AG09309 (cell line): ENCODE measurements around the gene CDK11B.
"Not testable (repeated sequence)": the region's sequence is repeated elsewhere in the genome, so short reads cannot be mapped to it uniquely, and the experiment has no call there.

Experiments used
- DNase-seq: peaks from one replicate; pipeline ENCODE4 v3.0.0-alpha.2; 2010; ENCODE audit warnings: low read depth
- H3K4me3 ChIP-seq: 2 replicates; pipeline ENCODE4 v1.5.1; 2011; ENCODE audit warnings: mild to moderate bottlenecking, low read depth, low read length, moderate library complexity; ENCODE audit not compliant: control insufficient read depth
- TF ChIP-seq, protein P1 (sequence below): IDR thresholded peaks from 2 replicates; pipeline ENCODE4 v1.5.1; 2011; ENCODE audit warnings: mild to moderate bottlenecking, low read depth, low read length, inconsistent platforms; ENCODE audit not compliant: insufficient read depth, control insufficient read depth; ENCODE audit errors: missing control alignments

Gene CDK11B

DNA sequence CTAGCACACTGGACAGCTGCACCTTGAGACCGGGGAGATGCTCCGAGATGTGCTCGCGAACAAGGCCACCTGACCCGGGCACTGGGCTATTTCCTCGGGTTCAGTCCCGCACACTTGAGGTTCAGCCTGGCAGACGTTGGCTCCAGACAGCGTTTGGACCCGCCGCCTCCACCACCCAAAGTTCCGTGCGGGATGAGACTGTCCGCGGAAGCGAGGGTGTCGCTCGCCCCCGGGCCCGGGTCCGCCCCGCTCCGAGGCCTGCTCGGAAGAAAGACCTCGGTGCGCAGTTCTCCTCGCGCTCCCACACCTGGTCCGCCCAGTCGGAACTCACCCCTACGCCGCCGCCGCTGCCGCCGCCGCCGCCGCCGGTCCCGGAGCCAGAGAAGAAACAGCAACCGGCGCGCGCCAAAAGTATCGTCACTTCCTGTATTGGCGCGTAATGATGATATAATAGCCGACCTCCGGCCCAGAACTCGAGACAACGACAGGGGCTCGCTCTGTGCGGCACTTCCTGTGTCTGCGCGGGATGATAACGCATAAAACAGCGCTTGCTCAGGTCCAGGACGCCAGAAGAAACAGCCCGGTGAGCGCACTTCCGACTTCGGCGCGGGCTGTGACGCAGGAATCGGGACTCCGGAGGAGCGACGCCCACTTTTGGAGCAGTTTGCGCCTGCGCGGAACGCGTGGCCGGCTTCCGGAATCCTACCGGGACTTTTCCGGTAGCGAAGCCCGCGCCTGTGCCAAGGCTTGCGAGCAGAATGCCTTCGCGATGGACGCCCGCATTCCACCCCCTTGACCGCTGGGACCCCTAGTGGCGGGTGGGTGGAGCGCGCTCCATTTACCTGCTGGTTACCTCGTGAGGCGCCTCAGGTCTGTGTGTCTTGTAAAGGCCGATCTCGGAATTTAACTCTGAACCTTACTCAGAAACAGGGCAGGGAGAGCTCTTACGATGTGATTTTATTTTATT lies at the start of gene CDK11B:
Gene CDK11B, minus strand, starts transcription at position 422 of the 967 bp plus-strand sequence. CDS start 1,519 bp downstream, outside the sequence.
- TF ChIP-seq, protein P1, sequence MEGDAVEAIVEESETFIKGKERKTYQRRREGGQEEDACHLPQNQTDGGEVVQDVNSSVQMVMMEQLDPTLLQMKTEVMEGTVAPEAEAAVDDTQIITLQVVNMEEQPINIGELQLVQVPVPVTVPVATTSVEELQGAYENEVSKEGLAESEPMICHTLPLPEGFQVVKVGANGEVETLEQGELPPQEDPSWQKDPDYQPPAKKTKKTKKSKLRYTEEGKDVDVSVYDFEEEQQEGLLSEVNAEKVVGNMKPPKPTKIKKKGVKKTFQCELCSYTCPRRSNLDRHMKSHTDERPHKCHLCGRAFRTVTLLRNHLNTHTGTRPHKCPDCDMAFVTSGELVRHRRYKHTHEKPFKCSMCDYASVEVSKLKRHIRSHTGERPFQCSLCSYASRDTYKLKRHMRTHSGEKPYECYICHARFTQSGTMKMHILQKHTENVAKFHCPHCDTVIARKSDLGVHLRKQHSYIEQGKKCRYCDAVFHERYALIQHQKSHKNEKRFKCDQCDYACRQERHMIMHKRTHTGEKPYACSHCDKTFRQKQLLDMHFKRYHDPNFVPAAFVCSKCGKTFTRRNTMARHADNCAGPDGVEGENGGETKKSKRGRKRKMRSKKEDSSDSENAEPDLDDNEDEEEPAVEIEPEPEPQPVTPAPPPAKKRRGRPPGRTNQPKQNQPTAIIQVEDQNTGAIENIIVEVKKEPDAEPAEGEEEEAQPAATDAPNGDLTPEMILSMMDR: peak; percentile 16
- DNase-seq: peak; percentile 75
- peak within 1 kb of the TSS; percentile 69 for H3K4me3 ChIP-seq

- H3K4me3 ChIP-seq, DNase-seq: not testable (repeated sequence)
These were observed 49.1 kb upstream of the CDK11B start for GRCh38 chr1:1707897-1708296.

- H3K4me3 ChIP-seq, DNase-seq: not testable (repeated sequence)
These were observed 48.4 kb upstream of the CDK11B start for GRCh38 chr1:1707241-1707640.

GRCh38 chr1:1705623-1706022 lies 46.8 kb upstream of the CDK11B start:
- not testable (repeated sequence) for H3K4me3 ChIP-seq, DNase-seq

- not testable (repeated sequence) for DNase-seq, H3K4me3 ChIP-seq
These were observed 45.6 kb upstream of the CDK11B start for GRCh38 chr1:1704284-1704957.

DNA sequence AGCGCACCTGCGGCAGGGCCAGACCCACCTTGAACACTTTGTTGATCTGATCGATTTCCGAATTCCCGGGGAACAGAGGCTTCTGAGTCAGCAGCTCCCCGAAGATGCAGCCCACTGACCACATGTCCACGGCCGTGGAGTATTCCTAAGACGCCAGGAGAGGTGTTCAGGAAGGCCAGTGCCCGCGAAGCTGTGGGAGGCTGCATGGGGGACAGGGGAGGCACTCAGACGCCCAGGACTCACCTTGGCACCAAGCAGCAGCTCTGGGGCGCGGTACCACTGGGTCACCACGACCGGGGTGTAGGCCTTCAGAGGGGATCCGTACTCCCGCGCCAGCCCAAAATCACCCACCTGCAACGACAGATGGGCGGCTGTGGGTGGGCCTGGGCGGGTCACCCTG lies 45.0 kb upstream of the CDK11B start:
- TF ChIP-seq, protein P1: no peak
- H3K4me3 ChIP-seq: no peak overlapping the region
- DNase-seq: no peak

DNA sequence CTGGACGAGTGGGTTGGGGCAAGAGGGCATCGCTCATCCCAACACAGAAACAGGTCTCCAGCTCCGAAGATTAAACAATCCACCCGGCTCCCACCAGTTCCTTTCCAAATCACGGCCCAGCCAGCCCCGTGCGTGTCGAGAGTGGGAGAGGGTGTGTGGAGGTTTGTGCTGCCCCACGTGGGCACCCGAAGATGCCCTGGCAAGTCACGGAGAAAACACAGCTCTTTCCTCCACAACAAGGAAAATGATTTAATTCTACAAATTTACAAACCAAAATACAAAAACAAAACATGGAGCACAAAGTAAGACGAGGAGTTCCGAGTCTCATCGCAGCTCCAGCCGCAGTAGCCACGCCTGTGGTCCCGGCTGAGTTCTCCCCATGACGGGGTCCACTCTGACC lies 43.7 kb upstream of the CDK11B start:
- H3K4me3 ChIP-seq, DNase-seq: not testable (repeated sequence)

DNA sequence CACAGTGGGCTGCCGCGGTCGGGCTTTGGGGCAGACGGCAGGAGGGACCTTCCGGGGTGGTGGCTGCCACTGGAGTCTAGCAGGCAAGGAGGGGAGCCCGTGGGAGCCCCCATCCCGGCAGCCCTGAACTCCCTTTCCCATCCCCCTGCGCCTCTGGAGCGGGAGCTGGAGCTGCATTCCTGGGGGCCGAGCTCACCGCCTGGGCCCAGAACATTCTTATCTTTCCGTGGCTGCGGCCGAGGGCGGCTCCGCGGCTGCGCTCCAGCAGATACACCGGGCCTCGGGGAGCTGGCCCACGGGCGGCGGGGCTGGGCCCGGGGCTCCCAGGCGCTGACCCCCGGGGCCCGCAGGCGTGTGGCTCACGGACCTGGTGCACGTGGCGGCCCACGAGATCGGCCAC lies 41.8 kb upstream of the CDK11B start:
- not testable (repeated sequence) for DNase-seq, H3K4me3 ChIP-seq

GRCh38 chr1:1700067-1700466 lies 41.3 kb upstream of the CDK11B start:
- H3K4me3 ChIP-seq, DNase-seq: not testable (repeated sequence)

DNA sequence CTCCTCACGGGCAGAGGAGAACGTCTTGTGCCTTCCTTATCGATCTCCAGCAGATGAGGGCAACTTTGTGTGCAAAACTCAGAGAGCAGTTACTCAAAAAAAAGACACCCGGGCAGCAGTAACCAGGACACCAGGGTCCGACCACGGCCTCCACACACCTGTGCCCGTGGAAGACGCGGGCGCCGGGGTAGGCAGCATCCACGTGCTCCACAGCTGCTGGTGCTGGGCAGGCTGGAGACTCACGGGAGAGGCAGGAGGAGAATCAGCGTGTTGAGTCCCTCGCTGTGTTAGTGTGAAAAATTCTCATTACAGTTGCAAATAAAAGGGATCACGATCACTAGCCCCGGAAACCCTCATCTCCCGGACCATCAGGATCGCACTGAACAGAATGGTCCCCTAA lies 40.3 kb upstream of the CDK11B start:
- DNase-seq: not testable (repeated sequence)

GRCh38 chr1:1697358-1698183 lies 38.8 kb upstream of the CDK11B start:
- DNase-seq, H3K4me3 ChIP-seq: not testable (repeated sequence)

More for the DNA sequence above, 40.3 kb upstream of the CDK11B start:
- H3K4me3 ChIP-seq: not testable (repeated sequence)

GRCh38 chr1:1696431-1697357 lies 37.9 kb upstream of the CDK11B start:
- not testable (repeated sequence) for H3K4me3 ChIP-seq, DNase-seq

DNA sequence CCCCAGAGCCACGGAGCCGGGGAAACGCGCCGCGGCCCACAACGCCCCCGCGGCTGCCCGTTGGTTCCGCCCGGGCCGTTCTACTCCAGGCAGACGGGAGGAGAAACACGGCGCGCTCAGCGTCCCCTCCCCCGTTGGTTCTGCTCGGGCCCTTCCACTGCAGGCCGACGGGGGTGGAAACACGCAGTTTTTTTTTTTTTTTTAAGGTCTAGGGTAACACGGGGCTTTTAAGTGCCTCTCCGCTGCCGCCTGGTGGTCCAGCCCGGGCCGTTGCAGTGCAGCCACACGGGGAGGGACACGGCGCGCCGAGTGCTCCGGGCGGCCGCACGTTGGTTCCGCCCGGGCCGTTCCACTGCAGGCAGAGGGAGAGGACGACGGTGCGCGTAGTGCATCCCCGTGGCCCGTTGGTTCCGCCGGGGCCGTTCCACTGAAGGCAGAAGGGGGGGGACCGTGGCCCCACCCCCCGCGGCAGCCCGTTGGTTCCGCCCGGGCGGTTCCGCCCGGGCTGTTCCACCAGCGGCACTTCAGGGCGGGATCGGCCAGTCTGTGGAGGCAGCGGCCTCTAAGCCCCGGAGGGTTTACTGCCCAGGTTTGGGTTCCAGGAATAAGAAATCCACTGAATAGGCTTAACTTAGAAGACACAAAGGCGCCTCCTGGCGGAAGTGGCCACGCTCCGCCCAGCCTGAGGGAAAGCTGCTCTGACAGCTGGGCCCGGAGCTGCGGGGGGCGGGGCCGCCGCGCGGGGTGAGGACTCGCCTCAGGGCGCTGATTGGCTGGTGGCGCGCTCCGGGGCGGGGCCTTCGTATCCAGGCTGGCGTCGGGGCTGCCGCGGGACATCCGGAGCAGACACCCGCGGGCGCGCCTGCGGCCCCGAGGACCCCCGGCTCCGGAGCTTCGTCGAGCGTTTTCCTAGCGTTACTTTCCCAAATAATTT lies 34.2 kb upstream of the CDK11B start, which contains the start of gene SLC35E2B:
Gene SLC35E2B, minus strand, starts transcription at position 82 of the 934 bp plus-strand sequence. CDS start 16,096 bp downstream, outside the sequence.
- H3K4me3 ChIP-seq: peak within 1 kb of the TSS; percentile 51
- peak; percentile 83 for DNase-seq
